AG09309 (cell line): ENCODE data around the gene TAGLN2.

Experiments used
- DNase-seq: peaks from one replicate; pipeline ENCODE4 v3.0.0-alpha.2; 2010; ENCODE audit warnings: low read depth
- H3K4me3 ChIP-seq: 2 replicates; pipeline ENCODE4 v1.5.1; 2011; ENCODE audit warnings: mild to moderate bottlenecking, low read depth, low read length, moderate library complexity; ENCODE audit not compliant: control insufficient read depth
- TF ChIP-seq, protein P1 (sequence below): IDR thresholded peaks from 2 replicates; pipeline ENCODE4 v1.5.1; 2011; ENCODE audit warnings: mild to moderate bottlenecking, low read depth, low read length, inconsistent platforms; ENCODE audit not compliant: insufficient read depth, control insufficient read depth; ENCODE audit errors: missing control alignments

TAGLN2 gene

DNA sequence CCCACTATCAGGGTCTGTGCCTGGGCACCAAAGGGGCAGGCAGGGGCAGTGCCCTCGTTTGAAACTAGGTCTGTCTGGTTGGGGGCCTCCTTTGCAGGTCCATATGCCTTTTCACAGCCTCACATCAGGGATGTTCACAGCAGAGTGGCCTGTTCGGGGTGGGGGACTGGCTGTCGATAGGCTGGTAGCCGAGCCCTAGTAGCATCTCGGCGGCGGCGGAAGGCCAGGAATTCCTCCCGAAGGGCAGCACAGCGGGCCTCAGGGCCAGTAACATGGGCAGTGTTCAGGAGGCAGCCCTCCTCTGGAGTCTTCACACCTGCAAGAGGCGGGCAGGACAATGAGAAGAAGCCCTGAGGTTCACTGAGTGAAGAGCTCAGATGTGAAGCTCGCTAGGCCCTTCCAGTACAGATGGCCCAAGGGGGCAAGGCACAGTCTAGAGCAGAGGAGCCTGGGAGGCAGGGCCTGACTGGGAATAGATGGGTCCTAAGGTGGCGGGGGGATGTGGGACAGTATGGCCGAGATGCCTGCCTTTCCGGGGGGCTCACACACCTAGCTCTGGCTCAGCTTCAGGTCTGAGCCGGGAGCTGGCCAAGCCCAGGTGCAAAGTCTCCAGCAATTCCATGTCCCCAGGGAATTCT lies 2.0 kb upstream of the TAGLN2 start:
- DNase-seq = no peak
- H3K4me3 ChIP-seq = no peak overlapping the region
- TF ChIP-seq, protein P1, sequence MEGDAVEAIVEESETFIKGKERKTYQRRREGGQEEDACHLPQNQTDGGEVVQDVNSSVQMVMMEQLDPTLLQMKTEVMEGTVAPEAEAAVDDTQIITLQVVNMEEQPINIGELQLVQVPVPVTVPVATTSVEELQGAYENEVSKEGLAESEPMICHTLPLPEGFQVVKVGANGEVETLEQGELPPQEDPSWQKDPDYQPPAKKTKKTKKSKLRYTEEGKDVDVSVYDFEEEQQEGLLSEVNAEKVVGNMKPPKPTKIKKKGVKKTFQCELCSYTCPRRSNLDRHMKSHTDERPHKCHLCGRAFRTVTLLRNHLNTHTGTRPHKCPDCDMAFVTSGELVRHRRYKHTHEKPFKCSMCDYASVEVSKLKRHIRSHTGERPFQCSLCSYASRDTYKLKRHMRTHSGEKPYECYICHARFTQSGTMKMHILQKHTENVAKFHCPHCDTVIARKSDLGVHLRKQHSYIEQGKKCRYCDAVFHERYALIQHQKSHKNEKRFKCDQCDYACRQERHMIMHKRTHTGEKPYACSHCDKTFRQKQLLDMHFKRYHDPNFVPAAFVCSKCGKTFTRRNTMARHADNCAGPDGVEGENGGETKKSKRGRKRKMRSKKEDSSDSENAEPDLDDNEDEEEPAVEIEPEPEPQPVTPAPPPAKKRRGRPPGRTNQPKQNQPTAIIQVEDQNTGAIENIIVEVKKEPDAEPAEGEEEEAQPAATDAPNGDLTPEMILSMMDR = no peak

DNA sequence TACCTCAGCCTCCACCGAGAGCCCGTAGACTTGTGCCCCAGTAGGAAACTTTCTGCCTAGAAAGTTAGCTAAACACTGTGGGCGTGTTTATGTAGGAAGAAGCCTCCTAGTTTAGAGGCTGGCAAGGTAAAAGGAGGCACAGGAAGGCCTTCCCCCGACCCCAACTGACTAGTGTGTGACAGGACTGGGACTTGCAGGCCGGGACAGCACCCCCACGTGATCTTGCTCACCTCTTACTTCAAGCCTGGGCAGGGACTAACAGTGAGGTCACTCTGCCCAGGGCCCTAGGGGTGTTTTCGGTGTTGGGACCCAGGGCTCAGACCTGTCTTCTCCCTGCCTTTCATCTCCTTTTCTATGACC lies 392 bp upstream of the TAGLN2 start:
- TF ChIP-seq, protein P1 = no peak
- peak overlapping the region; percentile 73 for H3K4me3 ChIP-seq
- DNase-seq = no peak

DNA sequence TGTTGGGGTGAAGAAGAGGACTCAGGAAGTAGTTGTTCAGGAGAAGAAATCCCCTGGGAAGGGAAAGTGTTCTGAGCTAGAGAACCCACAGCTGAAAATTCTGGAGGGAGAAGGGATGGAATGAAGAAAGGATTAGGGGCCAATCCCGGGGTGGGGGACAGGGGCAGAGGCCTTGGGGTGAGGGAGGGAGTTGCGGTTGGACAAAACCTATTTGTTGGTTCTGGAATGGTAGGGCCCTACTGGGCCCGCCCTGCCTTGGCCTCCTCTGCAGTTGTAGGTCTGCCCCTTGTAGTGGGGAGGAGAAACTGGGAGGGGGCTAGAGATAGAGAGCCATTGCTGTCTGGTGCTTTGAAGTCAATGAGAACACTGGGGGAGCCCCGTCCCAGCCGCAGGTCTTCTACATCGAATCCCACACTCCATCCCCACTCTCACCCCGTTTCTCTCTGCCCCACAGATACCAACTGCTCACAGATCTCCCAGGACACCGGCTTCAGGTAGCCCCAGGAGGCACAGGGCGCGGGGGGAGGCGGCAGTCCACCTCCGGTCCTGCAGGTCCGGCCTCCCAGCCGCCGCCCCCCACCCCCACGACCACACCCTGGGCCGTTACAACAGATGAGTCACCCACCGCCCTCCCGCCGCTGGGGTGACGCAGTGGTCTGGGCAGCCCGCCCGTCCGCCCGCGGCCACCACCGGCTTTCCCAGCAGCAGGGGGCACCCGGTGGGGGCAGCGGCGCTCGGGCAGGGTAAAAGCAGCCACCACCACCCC lies 1.1 kb downstream of the TAGLN2 start:
- TF ChIP-seq, protein P1 = no peak
- peak overlapping the region; percentile 73 for H3K4me3 ChIP-seq
- peak; percentile 66 for DNase-seq

DNA sequence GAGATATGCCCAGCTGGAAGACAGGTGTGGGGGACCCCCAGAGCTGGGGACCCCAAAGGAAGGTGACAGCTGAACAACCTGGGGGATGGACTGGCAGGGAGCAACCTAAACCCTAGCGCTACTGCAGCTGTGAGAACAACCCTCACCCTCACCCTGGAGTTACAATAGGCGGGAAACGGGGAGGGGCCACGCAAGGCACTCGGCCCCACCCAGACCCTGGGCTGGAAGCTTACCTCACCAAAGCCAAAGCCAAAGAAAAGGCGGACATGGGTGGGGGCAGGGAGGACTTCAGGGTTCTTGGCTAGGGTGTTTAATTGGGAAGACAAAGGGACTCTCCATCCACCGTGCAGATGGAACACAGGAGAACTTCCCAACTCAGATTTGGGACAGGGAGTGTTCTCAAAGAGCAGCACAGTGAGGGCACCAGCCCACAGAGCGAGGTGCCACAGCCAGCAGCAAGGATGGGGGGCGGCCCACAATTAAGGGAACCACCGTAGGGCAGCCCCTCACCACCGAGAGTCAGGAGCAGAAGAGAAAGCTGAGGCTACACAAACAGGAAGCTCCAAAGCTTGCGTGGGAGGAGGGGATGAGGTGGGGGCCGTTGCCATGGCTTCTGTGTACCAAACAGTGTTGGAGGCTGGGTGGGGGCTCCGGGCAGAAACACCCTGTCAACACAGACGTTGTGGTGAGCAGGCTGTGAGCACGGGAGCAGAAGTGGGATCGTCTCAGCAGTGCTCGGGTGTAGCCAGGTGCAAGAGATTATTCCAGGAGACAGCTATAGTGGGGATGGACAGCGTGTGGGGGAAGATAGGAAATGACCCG lies 1.9 kb downstream of the TAGLN2 start:
- TF ChIP-seq, protein P1 = no peak
- DNase-seq = no peak
- peak overlapping the region; percentile 73 for H3K4me3 ChIP-seq

DNA sequence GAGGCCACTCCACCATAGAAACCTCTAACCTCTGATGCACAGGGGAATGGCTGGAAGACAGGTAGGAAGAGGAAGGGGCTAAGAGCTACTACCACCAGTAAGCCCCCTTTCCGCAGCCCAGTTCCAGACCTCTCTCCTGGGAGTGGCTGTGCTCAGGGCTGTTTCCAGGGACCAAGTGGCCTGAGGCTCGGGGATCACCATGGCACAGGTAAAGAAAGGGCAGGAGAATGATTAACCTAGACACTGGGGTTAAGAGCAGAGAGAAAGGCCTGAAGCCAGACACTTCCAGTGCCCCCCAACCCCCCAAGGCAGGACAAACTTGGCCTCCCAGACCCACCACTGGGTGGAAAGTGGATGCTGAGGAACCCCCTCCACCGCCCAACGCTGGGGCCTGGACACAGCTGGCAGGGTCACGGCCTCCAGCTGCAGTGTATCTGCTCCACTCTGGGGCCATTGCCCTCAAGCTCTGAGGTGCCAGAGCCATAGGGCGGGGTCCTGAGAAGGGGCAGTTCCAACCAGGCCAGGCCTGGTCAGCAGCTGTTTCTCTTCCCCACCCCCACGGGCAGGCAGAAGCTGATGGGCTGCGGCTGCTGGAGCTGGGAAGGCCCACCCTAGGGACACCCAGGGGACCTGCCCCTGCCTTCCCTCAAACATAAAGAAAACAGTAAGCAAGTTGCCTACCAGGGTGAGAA lies 2.6 kb downstream of the TAGLN2 start:
- no peak for DNase-seq
- peak overlapping the region; percentile 73 for H3K4me3 ChIP-seq
- TF ChIP-seq, protein P1 = no peak
